GM06990 (cell line): ENCODE measurements around the gene AOX1.
"Not testable (repeated sequence)": the region's sequence is repeated elsewhere in the genome, so short reads cannot be mapped to it uniquely, and the experiment has no call there.

Experiments
- DNase-seq: peaks from one replicate; pipeline ENCODE4 v3.0.0-alpha.2; 2011; ENCODE audit not compliant: insufficient read length; ENCODE audit errors: extremely low read depth
- H3K27me3 ChIP-seq: replicated peaks from 2 replicates; pipeline ENCODE4 v1.6.0; 2011; ENCODE audit warnings: low read length; ENCODE audit not compliant: control insufficient read depth, insufficient read depth
- H3K36me3 ChIP-seq: 2 replicates; pipeline ENCODE4 v1.5.1; 2011; ENCODE audit warnings: low read length; ENCODE audit not compliant: control insufficient read depth, insufficient read depth
- H3K4me3 ChIP-seq: replicated peaks from 2 replicates; pipeline ENCODE4 v1.5.1; 2011; ENCODE audit warnings: low read depth, mild to moderate bottlenecking, control low read depth, low read length
- CTCF ChIP-seq: IDR thresholded peaks from 2 replicates; pipeline ENCODE4 v1.5.1; 2011; ENCODE audit warnings: low read length, control low read depth, mild to moderate bottlenecking, inconsistent platforms; ENCODE audit not compliant: insufficient read depth, poor library complexity, severe bottlenecking

Gene AOX1

DNA sequence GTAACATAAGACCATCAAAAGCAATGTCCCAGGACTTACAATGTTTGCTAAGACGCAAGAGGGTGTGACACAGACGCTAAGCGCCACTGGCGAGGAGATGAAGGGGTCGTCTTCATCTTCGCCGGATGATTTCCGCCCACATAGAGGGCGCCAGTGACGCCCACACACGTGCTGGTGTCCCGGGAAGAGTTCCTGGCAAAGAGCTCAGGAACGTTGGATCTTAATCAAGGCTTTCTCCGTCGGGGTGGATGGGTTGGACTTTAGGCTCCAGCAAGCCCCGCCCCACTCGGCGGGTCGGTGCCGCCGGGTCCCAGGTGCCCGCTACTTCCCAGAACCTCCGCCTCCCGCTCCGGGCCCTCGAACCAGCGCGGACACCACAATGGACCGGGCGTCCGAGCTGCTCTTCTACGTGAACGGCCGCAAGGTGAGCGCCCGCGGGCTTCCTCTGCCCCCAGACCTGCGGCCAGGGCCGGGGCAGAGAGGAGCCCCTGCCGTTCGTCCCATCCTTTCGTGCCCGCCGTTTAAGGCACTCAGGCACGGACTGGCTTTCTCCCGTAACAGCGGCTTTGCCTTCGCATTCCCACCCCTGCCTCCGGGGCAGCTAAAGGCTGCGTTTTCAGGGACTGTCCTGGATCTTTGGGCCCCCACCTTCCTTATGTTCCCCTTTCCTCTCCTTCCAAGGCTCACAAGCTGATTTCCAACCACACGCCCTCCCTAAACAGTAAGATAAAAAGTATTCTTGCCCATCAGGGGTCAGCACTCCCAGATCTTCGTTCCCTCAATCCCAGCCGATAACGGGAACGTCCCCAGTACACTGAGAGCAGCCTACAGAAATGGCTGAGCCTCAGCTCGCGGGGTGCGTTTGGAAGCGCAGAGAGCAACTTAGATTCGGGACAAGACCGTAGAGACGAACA lies at the start of gene AOX1:
Gene AOX1, plus strand, starts transcription at position 285 of the 914 bp plus-strand sequence. Its CDS starts 95 bp downstream, at position 380.
- Histone ChIP-seq H3K4me3 (peak within 1 kb of the TSS; percentile 47), H3K36me3 (no peaks in the 10 kb centered on the region), H3K27me3 (no peaks in the 10 kb centered on the region)
- peak; percentile 8 for TF ChIP-seq CTCF
- DNase-seq: peak; percentile 30

GRCh38 chr2:200538139-200538538 lies 47.7 kb upstream of the AOX1 start:
- TF ChIP-seq CTCF: no peak
- Histone ChIP-seq H3K4me3 (no peak overlapping the region), H3K36me3 (peaks cover 6% of the 10 kb centered on the region), H3K27me3 (no peaks in the 10 kb centered on the region)
- DNase-seq: no peak

DNA sequence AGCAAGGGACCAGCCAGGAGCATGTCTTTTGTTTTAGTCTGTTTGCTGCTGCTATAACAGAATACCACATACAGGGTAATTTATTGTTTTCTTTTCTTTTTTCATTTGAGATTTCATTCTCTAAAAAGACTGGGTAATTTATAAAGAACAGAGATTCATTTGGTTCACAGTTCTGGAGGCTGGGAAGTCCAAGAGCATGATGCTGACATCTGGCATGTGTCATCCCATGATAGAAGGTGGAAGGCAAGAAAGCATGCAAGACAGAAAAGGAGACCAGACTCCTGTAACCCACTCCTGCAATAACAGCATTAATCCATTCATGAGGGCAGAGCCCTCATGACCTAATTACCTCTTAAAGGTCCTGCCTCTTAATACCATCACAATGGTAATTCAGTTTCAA lies 45.0 kb upstream of the AOX1 start:
- Histone ChIP-seq H3K4me3 (no peak overlapping the region), H3K27me3 (no peaks in the 10 kb centered on the region), H3K36me3 (peaks cover 6% of the 10 kb centered on the region)
- TF ChIP-seq CTCF: no peak
- DNase-seq: no peak

GRCh38 chr2:200566596-200566995 lies 19.2 kb upstream of the AOX1 start:
- H3K27me3 ChIP-seq, H3K4me3 ChIP-seq, H3K36me3 ChIP-seq, DNase-seq: not testable (repeated sequence)

- Histone ChIP-seq H3K4me3 (no peak overlapping the region), H3K36me3 (no peaks in the 10 kb centered on the region), H3K27me3 (no peaks in the 10 kb centered on the region)
- TF ChIP-seq CTCF: no peak
- DNase-seq: no peak
Measured at GRCh38 chr2:200567932-200568331, 17.9 kb upstream of the AOX1 start.

- peak; percentile 24 for TF ChIP-seq CTCF
- Histone ChIP-seq H3K4me3 (no peak overlapping the region), H3K27me3 (no peaks in the 10 kb centered on the region), H3K36me3 (no peaks in the 10 kb centered on the region)
- no peak for DNase-seq
Measured at GRCh38 chr2:200575957-200576356, 9.9 kb upstream of the AOX1 start.
